HG03064 (cell line): ENCODE results near the gene STIM2.

ENCODE experiments used
- ATAC-seq: cut with Tn5 transposase; IDR thresholded peaks from one replicate; pipeline ENCODE4 v1.9.1; 2021; ENCODE audit warnings: low read depth; ENCODE audit not compliant: unreplicated experiment

The STIM2 gene

DNA sequence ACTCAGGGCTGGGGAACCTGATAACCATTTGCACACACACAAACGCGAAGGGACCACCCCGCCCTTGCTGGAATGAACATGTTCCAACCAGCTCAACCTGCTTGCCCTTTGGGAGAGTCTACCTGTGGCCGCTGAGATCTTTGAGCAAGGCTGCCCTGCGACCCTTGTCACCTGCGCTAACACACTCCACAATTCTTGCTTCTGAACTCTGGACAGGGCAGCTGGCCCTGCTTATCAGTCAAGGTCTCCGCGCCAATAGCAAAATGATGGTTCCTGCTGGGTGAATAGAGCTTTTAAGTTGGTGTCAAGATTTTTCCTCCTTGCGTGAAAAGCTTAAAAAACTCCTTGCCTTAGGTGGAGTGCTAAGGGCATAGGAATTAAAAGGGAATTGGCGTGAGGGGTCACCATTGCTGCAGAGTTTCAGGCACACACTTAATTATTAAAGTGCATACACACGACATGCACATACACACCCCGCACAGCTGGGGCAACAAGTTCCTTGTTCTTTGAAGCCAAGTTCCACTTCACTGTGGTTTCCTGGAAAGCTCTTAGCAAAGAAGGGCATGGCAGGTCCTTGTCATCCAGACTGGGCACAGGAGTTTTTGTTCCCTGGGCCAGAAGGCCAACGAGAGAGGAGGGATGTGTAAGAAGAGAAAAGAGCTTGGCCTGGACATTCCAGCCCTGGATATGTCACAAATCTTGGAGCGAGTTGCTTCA, 207.7 kb downstream of the STIM2 start:
- ATAC-seq = no peak
